ENCODE data around the gene RPE. TPM values are rescaled to one million over a fixed set of nuclear protein-coding genes. Genes with fewer than 3 reads are reported as not detected.

RPE gene
- total RNA-seq, 1 experiment from 2014 or later, result 67.6 TPM

- TF ChIP-seq MAX (IDR thresholded peaks at IDR 0.05), result no peak
- TF ChIP-seq RAD21 (IDR thresholded peaks at IDR 0.05; ENCODE audit: low read depth), result no peak
- no peak for TF ChIP-seq EZH2phosphoT487 (IDR thresholded peaks at IDR 0.05; ENCODE audit: borderline replicate concordance)
- TF ChIP-seq FOSL1 (IDR thresholded peaks at IDR 0.05; ENCODE audit: low read depth), result no peak
- no peak for TF ChIP-seq YY1 (IDR thresholded peaks at IDR 0.05; ENCODE audit: extremely low read depth, insufficient replicate concordance, low read depth, low read length)
- TF ChIP-seq SRF (IDR thresholded peaks at IDR 0.05; ENCODE audit: low read depth), result no peak
- no peak for TF ChIP-seq CBX3 (IDR thresholded peaks at IDR 0.05; ENCODE audit: low read depth)
- TF ChIP-seq JUND (IDR thresholded peaks at IDR 0.05), result no peak
- TF ChIP-seq ELF1 (IDR thresholded peaks at IDR 0.05; ENCODE audit: borderline replicate concordance, low read depth), result no peak
- TF ChIP-seq SP1 (IDR thresholded peaks at IDR 0.05; ENCODE audit: low read depth), result no peak
- no peak for TF ChIP-seq ZNF274 (IDR thresholded peaks at IDR 0.05; ENCODE audit: low read depth, low read length)
Measured at GRCh38 chr2:210063306-210063705, 60.9 kb downstream of the RPE start (continued).

Other genes starting within 250 kb of the RPE start
- not detected for gene UNC80, start 230.8 kb upstream of the RPE start, total RNA-seq (2021; ENCODE audit: unreplicated experiment)
- gene KANSL1L, start 168.8 kb downstream of the RPE start, total RNA-seq (2021; ENCODE audit: unreplicated experiment), result 6.7 TPM
- not detected for gene ACADL, start 222.8 kb downstream of the RPE start, total RNA-seq (2021; ENCODE audit: unreplicated experiment)

Data from HCT116 (cell line).